ENCODE results near the gene TMPRSS6. TPM values are rescaled to one million over a fixed set of nuclear protein-coding genes. Genes with fewer than 3 reads are reported as not detected.

Gene TMPRSS6
- total RNA-seq, 1 experiment from 2014 or later: 0.79 TPM

DNA sequence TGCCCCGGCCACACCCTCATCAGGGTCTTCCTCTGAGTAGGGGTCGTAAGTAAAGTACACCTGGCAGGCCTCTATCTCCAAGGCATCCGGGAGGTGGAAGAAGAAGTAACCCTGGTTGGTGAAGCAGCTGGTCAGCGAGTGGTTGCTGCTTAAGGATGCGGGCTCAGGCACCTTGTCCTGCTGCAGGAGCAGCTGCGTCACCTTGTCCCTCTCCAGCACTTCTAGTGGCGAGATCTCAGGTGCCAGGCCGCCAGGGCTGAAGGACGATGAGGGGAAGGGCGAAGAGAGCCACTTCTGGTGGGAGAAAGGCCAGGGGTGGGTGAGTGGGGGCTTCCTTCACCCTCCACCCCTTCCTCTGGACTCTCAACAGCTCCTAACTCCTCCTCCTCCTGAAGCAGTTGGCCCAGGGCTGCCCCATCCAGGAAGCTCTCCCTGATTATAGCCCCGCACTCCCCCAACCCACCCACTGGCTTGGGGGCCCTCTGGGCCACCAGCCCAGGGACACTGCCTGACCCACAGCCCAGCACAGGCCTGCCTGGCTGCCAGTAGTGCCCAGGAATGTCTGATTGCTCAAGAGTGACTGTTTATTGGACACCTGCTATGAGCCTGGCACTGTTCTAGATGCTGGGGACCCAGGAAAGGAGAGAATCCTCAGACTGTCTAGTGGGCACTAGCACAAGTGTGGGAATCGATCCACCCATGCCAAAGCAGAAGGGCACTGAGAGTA is 19.2 kb upstream of the TMPRSS6 start:
- no TSS peak for BruUV-seq (replicated peaks)
- Histone ChIP-seq H3K9me3 (ENCODE audit: insufficient read depth, low read depth) (no peaks in the 10 kb centered on the region), H2AFZ (no peak overlapping the region), H4K20me1 (ENCODE audit: insufficient read depth) (no peaks in the 10 kb centered on the region), H3F3A (ENCODE audit: insufficient read depth, low read depth) (no peaks in the 10 kb centered on the region), H3K27ac (no peak overlapping the region), H3K4me3 (no peak overlapping the region), H3K4me2 (no peak overlapping the region), H3K4me1 (replicated peaks; ENCODE audit: insufficient read depth) (0 out of 2 replicates have a peak, but pooled peaks cover 4% of the 10 kb centered on the region), H3K36me3 (ENCODE audit: low read depth) (no peaks in the 10 kb centered on the region), H3K27me3 (ENCODE audit: insufficient read depth, low read depth) (no peaks in the 10 kb centered on the region), H3K9me2 (ENCODE audit: insufficient read depth) (no peaks in the 10 kb centered on the region), H3K79me2 (ENCODE audit: low read depth) (no peaks in the 10 kb centered on the region)
- DNase-seq: no peak
- ChIA-PET CTCF (no interaction called here), POLR2A (ENCODE audit: unreplicated experiment) (no interaction called here)
- intact Hi-C loops (cut with micrococcal nuclease; ENCODE audit: unreplicated experiment): no loop called here
- TF ChIP-seq CTCF (conservative IDR thresholded peaks at IDR 0.05): no peak
- TF ChIP-seq EZH2 (IDR thresholded peaks at IDR 0.05; ENCODE audit: low read depth): no peak

- TF ChIP-seq CTCF (conservative IDR thresholded peaks at IDR 0.05): no peak
- no peak for TF ChIP-seq EZH2 (IDR thresholded peaks at IDR 0.05; ENCODE audit: low read depth)
- Histone ChIP-seq H3K4me1 (replicated peaks; ENCODE audit: insufficient read depth) (peaks cover 11% of the 10 kb centered on the region), H4K20me1 (ENCODE audit: insufficient read depth) (no peaks in the 10 kb centered on the region), H2AFZ (no peak overlapping the region), H3K36me3 (ENCODE audit: low read depth) (no peaks in the 10 kb centered on the region), H3K79me2 (ENCODE audit: low read depth) (no peaks in the 10 kb centered on the region), H3K4me2 (no peak overlapping the region), H3K27me3 (ENCODE audit: insufficient read depth, low read depth) (no peaks in the 10 kb centered on the region), H3K9me2 (ENCODE audit: insufficient read depth) (no peaks in the 10 kb centered on the region), H3K4me3 (no peak overlapping the region), H3F3A (ENCODE audit: insufficient read depth, low read depth) (peaks cover 6% of the 10 kb centered on the region; the same call in 1 of the 2 replicates), H3K9me3 (ENCODE audit: insufficient read depth, low read depth) (no peaks in the 10 kb centered on the region), H3K27ac (no peak overlapping the region)
- ChIA-PET CTCF (interaction anchor here (0.6 to 1.9 kb wide), 2 partner anchors 70 to 95 kb away, joined by 5 to 6 read pairs; no protein-coding TSS in a partner anchor), POLR2A (ENCODE audit: unreplicated experiment) (no interaction called here)
- no peak for DNase-seq
- intact Hi-C loops (cut with micrococcal nuclease; ENCODE audit: unreplicated experiment): no loop called here
- BruUV-seq (replicated peaks): no TSS peak
Measured at GRCh38 chr22:37127350-37127878, 17.9 kb upstream of the TMPRSS6 start.

DNA sequence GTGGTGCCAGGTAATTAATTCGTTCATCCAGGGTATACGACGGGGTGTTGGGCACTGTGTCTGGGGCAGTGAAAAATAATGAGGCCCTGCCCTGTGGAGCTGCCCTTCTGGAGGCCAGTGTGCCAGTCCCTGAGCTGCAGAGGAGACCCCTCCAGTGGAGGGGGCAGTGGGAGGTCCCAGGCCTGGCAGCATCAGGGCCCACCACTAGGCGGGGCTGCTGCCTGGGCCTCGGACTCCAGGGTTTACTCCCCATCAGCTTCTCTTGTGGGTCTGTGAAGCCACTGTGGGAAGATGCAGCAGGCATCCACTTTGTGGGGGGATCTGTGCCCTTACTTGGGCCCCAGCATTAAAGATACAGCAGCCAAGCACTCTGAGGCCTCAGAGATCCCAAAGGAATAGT is 17.4 kb upstream of the TMPRSS6 start:
- intact Hi-C loops (cut with micrococcal nuclease; ENCODE audit: unreplicated experiment): no loop called here
- no TSS peak for BruUV-seq (replicated peaks)
- no peak overlapping the region for H2AFZ ChIP-seq
- no peak overlapping the region for H3K4me3 ChIP-seq
- POLR2A ChIA-PET (ENCODE audit: unreplicated experiment): interaction anchor here (0.6 kb wide), 1 partner anchor 1655 kb away, joined by 8 read pairs; no protein-coding TSS in a partner anchor
- H3K27ac ChIP-seq: no peak overlapping the region
- DNase-seq: peak in 1 of 2 experiments; percentile 16
- no peaks in the 10 kb centered on the region for H3K9me2 ChIP-seq (ENCODE audit: insufficient read depth)
- no peaks in the 10 kb centered on the region for H3K79me2 ChIP-seq (ENCODE audit: low read depth)
- no peak overlapping the region for H3K4me2 ChIP-seq
- H3K4me1 ChIP-seq (replicated peaks; ENCODE audit: insufficient read depth): peaks cover 17% of the 10 kb centered on the region
- H4K20me1 ChIP-seq (ENCODE audit: insufficient read depth): no peaks in the 10 kb centered on the region
- peak; percentile 53 for TF ChIP-seq CTCF (conservative IDR thresholded peaks at IDR 0.05)
- no peak for TF ChIP-seq EZH2 (IDR thresholded peaks at IDR 0.05; ENCODE audit: low read depth)
- no peaks in the 10 kb centered on the region for H3K36me3 ChIP-seq (ENCODE audit: low read depth)
- H3K9me3 ChIP-seq (ENCODE audit: insufficient read depth, low read depth): no peaks in the 10 kb centered on the region
- CTCF ChIA-PET: interaction anchor here (0.5 to 1.9 kb wide), 4 partner anchors 22 to 569 kb away, joined by 3 to 9 read pairs (median 6); no protein-coding TSS in a partner anchor
- peaks cover 9% of the 10 kb centered on the region; the same call in 1 of the 2 replicates for H3F3A ChIP-seq (ENCODE audit: insufficient read depth, low read depth)
- no peaks in the 10 kb centered on the region for H3K27me3 ChIP-seq (ENCODE audit: insufficient read depth, low read depth)
